A549 (cell line): ENCODE measurements around the gene PTPN13. TPM values are rescaled to one million over a fixed set of nuclear protein-coding genes. Genes with fewer than 3 reads are reported as not detected.

Experiments
- ATAC-seq, 2 experiments: fragments of 200-7000 bp in 1 of 2; fragments of >200 bp in 1 of 2; cut with Nextera tagmentation in 1 of 2; cut with Tn5 transposase in 1 of 2; 3 replicates each; pipeline versions ENCODE4 v1.8.0 to v1.9.1; 2018 to 2020; ENCODE audit warnings: mild to moderate bottlenecking in 1 of 2, moderate library complexity in 1 of 2
- CTCF ChIA-PET: fragments of 300-600 bp; sonication (Branson Sonifier 250); formaldehyde crosslinking; extraction: SDS; loops from one replicate; lab custom pipeline; 2021; ENCODE audit warnings: antibody characterized with exemption, inconsistent platforms; lab: Yijun Ruan, JAX
- POLR2A ChIA-PET: fragments of 350-600 bp; formaldehyde crosslinking; extraction: SDS; loops from one replicate; lab custom pipeline; 2021; ENCODE audit warnings: antibody characterized with exemption, inconsistent platforms; lab: Yijun Ruan, JAX
- DNase-seq, 2 experiments: peaks; one replicate each; pipeline versions ENCODE4 v3.0.0 to v3.0.0-alpha.2; 2011 to 2016; ENCODE audit warnings: low read depth in 1 of 2, low spot score in 1 of 2
- FAIRE-seq: peaks from 2 replicates; lab custom pipeline; 2011; peaks lifted over from hg19 to GRCh38; lab: Jason Lieb, UNC
- H3K27ac ChIP-seq, 2 experiments: fragments of >200 bp; sonication (Bioruptor Twin); formaldehyde crosslinking; 3 replicates each; pipeline ENCODE4 v1.5.1; 2016 to 2017
- H3K4me1 ChIP-seq: fragments of >200 bp; sonication (Bioruptor Twin); formaldehyde crosslinking; 3 replicates; pipeline ENCODE4 v1.6.1; 2016
- H3K4me2 ChIP-seq: fragments of >200 bp; sonication (Bioruptor Twin); formaldehyde crosslinking; 3 replicates; pipeline ENCODE4 v1.6.1; 2016
- H3K4me3 ChIP-seq: fragments of >200 bp; sonication (Bioruptor Twin); formaldehyde crosslinking; 3 replicates; pipeline ENCODE4 v1.5.1; 2016
- H3K9me3 ChIP-seq: fragments of >200 bp; sonication (Bioruptor Twin); formaldehyde crosslinking; 3 replicates; pipeline ENCODE4 v1.6.1; 2016
- EHMT2 ChIP-seq: fragments of 200-600 bp; sonication (generic); IDR thresholded peaks from 2 replicates; pipeline ENCODE4 v1.6.1; 2016; ENCODE audit warnings: antibody characterized with exemption, low read depth, mild to moderate bottlenecking, moderate library complexity
- FOXS1 ChIP-seq: fragments of 250-450 bp; sonication (Bioruptor Pico); IDR thresholded peaks from 2 replicates; pipeline ENCODE4 v1.5.0; 2020; ENCODE audit warnings: mild to moderate bottlenecking, moderate library complexity
- GATA3 ChIP-seq: IDR thresholded peaks from 2 replicates; pipeline ENCODE4 v1.6.1; 2012; ENCODE audit warnings: borderline replicate concordance
- HDAC2 ChIP-seq: fragments of 200-600 bp; sonication (generic); IDR thresholded peaks from 2 replicates; pipeline ENCODE4 v1.6.1; 2016
- HEYL ChIP-seq: fragments of 250-450 bp; sonication (Bioruptor Pico); IDR thresholded peaks from 2 replicates; pipeline ENCODE4 v1.8.0; 2021; ENCODE audit warnings: mild to moderate bottlenecking, moderate library complexity
- HOXA7 ChIP-seq: fragments of 250-450 bp; sonication (Bioruptor Pico); IDR thresholded peaks from 2 replicates; pipeline ENCODE4 v1.5.0; 2020; ENCODE audit warnings: mild to moderate bottlenecking, moderate library complexity
- MAZ ChIP-seq: fragments of 150-350 bp; IDR thresholded peaks from 2 replicates; pipeline ENCODE4 v1.6.1; 2014; ENCODE audit warnings: antibody characterized with exemption, low read depth, low read length, borderline replicate concordance
- NR3C1 ChIP-seq: fragments of >200 bp; sonication (Bioruptor Twin); formaldehyde crosslinking; IDR thresholded peaks from 3 replicates; pipeline ENCODE4 v1.6.1; 2017
- POLR2A ChIP-seq: IDR thresholded peaks from 2 replicates; pipeline ENCODE4 v1.6.1; 2012; ENCODE audit warnings: mild to moderate bottlenecking, low read length
- RAD21 ChIP-seq, 2 experiments: fragments of >200 bp in 1 of 2; sonication (Bioruptor Twin) in 1 of 2; formaldehyde crosslinking in 1 of 2; IDR thresholded peaks in 1 of 2; conservative IDR thresholded peaks in 1 of 2; 2 replicates in 1 of 2; 3 replicates in 1 of 2; pipeline ENCODE4 v1.6.1; 2012 to 2018; ENCODE audit warnings: inconsistent platforms in 1 of 2
- RFX5 ChIP-seq: fragments of 450-650 bp; IDR thresholded peaks from 2 replicates; pipeline ENCODE4 v1.7.1; 2014; ENCODE audit warnings: antibody characterized with exemption, mild to moderate bottlenecking, moderate library complexity
- RNF2 ChIP-seq: fragments of 200-600 bp; sonication (generic); IDR thresholded peaks from 2 replicates; pipeline ENCODE4 v1.6.1; 2016; ENCODE audit warnings: low read depth, mild to moderate bottlenecking, antibody characterized with exemption, moderate library complexity, borderline replicate concordance
- SMC3 ChIP-seq: fragments of >200 bp; sonication (Bioruptor Twin); formaldehyde crosslinking; IDR thresholded peaks from 3 replicates; pipeline ENCODE4 v1.6.1; 2018; ENCODE audit warnings: inconsistent platforms
- ZC3H11A ChIP-seq: fragments of 450-650 bp; IDR thresholded peaks from 2 replicates; pipeline ENCODE4 v1.6.1; 2014; ENCODE audit warnings: antibody characterized with exemption, mild to moderate bottlenecking
- WGBS: methylation state at CpG from one replicate; pipeline ENCODE4 v1.1.6; 2017; ENCODE audit errors: missing lambda C conversion rate; 5-methylcytosine and 5-hydroxymethylcytosine counted together
- polyA plus RNA-seq, 4 experiments: library from polyadenylated mRNA; depleted of rRNA in 3 of 4; stranded (reverse); fragments of >200 nt; fragmentation: RNase III in 1 of 4; extraction: RNeasy Plus Mini Kit Qiagen cat#74134 plus additional on column Dnase treatment in 1 of 4; gene quantifications; 2 replicates in 3 of 4; 3 replicates in 1 of 4; pipeline ENCODE4 v1.2.3, GENCODE V29; 2011 to 2017
- TF ChIP-seq, protein P1 (sequence below): fragments of 250-450 bp; sonication (Bioruptor Pico); IDR thresholded peaks from 2 replicates; pipeline ENCODE4 v1.5.0; 2020; ENCODE audit warnings: low read depth, mild to moderate bottlenecking, moderate library complexity
- TF ChIP-seq, protein P2 (sequence below): fragments of 150-350 bp; IDR thresholded peaks from 2 replicates; pipeline ENCODE4 v1.6.1; 2014; ENCODE audit warnings: low read depth, mild to moderate bottlenecking, low read length
- TF ChIP-seq, protein P3 (sequence below): IDR thresholded peaks from 2 replicates; pipeline ENCODE4 v1.6.1; 2012
- TF ChIP-seq, protein P4 (sequence below): fragments of 200-600 bp; sonication (generic); IDR thresholded peaks from 2 replicates; pipeline ENCODE4 v1.6.1; 2016; ENCODE audit warnings: antibody characterized with exemption, mild to moderate bottlenecking, moderate library complexity
- TF ChIP-seq, protein P5 (sequence below): fragments of >200 bp; sonication (Bioruptor Twin); formaldehyde crosslinking; IDR thresholded peaks from 3 replicates; pipeline ENCODE4 v1.5.1; 2016
- TF ChIP-seq, protein P6 (sequence below): fragments of 450-650 bp; IDR thresholded peaks from 2 replicates; pipeline ENCODE4 v1.6.1; 2014; ENCODE audit warnings: antibody characterized with exemption

Gene PTPN13
- polyA plus RNA-seq, 2 of the 4 experiments (the other 2 are of a cell fraction): 10.4 to 13.3 TPM

DNA sequence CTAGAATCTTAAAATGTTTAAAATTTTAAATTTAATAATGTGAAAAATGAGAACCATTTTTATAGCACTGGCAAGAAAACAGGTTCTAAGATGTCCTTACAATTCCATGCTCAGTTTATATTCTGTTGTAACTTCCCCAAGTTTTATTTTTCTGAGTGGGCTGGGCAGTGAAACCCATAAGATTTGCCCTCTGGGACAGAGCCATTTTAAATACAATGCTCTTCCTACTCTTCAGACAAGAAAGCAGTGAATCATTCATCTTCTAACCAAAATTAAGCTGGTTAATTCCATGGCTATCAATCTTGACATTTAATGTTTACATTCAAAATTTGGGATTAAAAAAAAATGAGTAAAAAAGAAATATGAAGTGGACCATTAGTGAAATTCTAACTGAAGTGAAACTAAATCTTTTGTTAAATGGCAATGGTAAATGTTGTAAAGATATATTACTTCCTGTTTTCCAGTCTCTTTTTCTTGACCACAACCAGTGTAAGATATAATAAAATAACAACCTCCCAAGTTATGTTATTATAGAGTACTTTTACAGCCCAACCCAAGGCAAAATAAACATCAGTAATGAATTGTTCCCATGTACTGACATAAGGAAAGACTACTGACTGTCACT lies 37.2 kb upstream of the PTPN13 start (continued):
- TF ChIP-seq, protein P1, sequence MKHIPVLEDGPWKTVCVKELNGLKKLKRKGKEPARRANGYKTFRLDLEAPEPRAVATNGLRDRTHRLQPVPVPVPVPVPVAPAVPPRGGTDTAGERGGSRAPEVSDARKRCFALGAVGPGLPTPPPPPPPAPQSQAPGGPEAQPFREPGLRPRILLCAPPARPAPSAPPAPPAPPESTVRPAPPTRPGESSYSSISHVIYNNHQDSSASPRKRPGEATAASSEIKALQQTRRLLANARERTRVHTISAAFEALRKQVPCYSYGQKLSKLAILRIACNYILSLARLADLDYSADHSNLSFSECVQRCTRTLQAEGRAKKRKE: no peak

DNA sequence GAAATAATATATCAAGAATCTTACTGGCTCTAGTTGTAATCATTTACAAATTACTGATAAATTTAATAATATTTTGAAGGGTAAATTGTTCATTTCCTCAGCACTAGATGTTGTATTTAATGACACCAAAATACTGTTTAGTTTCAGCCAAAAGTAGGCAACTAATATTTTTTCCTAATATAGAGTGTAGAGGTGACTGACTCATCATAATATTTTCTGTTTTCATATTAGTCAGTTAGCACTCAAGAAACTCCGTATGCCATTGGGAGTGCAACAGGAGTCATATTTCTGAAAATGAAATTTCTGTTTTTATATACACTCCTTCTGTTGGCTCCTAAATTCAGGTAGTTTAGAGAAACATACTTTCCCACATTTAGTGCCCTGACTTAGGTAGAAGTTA lies 36.6 kb upstream of the PTPN13 start:
- CTCF ChIA-PET: no interaction called here
- Histone ChIP-seq H3K27ac (no peak overlapping the region), H3K9me3 (no peaks in the 10 kb centered on the region), H3K4me3 (no peak overlapping the region), H3K4me2 (peak overlapping the region; percentile 35; the same call in 2 of the 3 replicates), H3K4me1 (no peaks in the 10 kb centered on the region; the same call in 1 of the 3 replicates)
- TF ChIP-seq HDAC2 (no peak), HEYL (CRISPR knock-in tag) (no peak), MAZ (no peak), GATA3 (no peak), EHMT2 (no peak), HOXA7 (no peak), RFX5 (no peak), FOXS1 (CRISPR knock-in tag) (no peak), SMC3 (no peak), RAD21 (conservative IDR thresholded peaks at IDR 0.05 in 1 of 2, IDR thresholded peaks at IDR 0.05 in 1 of 2) (no peak), POLR2A (no peak), RNF2 (no peak), NR3C1 (no peak), ZC3H11A (no peak)
- TF ChIP-seq, protein P2, sequence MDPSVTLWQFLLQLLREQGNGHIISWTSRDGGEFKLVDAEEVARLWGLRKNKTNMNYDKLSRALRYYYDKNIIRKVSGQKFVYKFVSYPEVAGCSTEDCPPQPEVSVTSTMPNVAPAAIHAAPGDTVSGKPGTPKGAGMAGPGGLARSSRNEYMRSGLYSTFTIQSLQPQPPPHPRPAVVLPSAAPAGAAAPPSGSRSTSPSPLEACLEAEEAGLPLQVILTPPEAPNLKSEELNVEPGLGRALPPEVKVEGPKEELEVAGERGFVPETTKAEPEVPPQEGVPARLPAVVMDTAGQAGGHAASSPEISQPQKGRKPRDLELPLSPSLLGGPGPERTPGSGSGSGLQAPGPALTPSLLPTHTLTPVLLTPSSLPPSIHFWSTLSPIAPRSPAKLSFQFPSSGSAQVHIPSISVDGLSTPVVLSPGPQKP: no peak
- TF ChIP-seq, protein P3, sequence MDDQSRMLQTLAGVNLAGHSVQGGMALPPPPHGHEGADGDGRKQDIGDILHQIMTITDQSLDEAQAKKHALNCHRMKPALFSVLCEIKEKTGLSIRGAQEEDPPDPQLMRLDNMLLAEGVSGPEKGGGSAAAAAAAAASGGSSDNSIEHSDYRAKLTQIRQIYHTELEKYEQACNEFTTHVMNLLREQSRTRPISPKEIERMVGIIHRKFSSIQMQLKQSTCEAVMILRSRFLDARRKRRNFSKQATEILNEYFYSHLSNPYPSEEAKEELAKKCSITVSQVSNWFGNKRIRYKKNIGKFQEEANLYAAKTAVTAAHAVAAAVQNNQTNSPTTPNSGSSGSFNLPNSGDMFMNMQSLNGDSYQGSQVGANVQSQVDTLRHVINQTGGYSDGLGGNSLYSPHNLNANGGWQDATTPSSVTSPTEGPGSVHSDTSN: no peak
- TF ChIP-seq, protein P1: no peak
- TF ChIP-seq, protein P4, sequence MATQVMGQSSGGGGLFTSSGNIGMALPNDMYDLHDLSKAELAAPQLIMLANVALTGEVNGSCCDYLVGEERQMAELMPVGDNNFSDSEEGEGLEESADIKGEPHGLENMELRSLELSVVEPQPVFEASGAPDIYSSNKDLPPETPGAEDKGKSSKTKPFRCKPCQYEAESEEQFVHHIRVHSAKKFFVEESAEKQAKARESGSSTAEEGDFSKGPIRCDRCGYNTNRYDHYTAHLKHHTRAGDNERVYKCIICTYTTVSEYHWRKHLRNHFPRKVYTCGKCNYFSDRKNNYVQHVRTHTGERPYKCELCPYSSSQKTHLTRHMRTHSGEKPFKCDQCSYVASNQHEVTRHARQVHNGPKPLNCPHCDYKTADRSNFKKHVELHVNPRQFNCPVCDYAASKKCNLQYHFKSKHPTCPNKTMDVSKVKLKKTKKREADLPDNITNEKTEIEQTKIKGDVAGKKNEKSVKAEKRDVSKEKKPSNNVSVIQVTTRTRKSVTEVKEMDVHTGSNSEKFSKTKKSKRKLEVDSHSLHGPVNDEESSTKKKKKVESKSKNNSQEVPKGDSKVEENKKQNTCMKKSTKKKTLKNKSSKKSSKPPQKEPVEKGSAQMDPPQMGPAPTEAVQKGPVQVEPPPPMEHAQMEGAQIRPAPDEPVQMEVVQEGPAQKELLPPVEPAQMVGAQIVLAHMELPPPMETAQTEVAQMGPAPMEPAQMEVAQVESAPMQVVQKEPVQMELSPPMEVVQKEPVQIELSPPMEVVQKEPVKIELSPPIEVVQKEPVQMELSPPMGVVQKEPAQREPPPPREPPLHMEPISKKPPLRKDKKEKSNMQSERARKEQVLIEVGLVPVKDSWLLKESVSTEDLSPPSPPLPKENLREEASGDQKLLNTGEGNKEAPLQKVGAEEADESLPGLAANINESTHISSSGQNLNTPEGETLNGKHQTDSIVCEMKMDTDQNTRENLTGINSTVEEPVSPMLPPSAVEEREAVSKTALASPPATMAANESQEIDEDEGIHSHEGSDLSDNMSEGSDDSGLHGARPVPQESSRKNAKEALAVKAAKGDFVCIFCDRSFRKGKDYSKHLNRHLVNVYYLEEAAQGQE: no peak
- TF ChIP-seq, protein P5, sequence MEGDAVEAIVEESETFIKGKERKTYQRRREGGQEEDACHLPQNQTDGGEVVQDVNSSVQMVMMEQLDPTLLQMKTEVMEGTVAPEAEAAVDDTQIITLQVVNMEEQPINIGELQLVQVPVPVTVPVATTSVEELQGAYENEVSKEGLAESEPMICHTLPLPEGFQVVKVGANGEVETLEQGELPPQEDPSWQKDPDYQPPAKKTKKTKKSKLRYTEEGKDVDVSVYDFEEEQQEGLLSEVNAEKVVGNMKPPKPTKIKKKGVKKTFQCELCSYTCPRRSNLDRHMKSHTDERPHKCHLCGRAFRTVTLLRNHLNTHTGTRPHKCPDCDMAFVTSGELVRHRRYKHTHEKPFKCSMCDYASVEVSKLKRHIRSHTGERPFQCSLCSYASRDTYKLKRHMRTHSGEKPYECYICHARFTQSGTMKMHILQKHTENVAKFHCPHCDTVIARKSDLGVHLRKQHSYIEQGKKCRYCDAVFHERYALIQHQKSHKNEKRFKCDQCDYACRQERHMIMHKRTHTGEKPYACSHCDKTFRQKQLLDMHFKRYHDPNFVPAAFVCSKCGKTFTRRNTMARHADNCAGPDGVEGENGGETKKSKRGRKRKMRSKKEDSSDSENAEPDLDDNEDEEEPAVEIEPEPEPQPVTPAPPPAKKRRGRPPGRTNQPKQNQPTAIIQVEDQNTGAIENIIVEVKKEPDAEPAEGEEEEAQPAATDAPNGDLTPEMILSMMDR: no peak
- TF ChIP-seq, protein P6, sequence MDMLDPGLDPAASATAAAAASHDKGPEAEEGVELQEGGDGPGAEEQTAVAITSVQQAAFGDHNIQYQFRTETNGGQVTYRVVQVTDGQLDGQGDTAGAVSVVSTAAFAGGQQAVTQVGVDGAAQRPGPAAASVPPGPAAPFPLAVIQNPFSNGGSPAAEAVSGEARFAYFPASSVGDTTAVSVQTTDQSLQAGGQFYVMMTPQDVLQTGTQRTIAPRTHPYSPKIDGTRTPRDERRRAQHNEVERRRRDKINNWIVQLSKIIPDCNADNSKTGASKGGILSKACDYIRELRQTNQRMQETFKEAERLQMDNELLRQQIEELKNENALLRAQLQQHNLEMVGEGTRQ: no peak
- no peak for ATAC-seq
- no peak for FAIRE-seq
- WGBS: 44% methylated on average over 1 of the region's 1 CpG
- DNase-seq: no peak
- POLR2A ChIA-PET: no interaction called here
